PC-9 (cell line): ENCODE measurements around the gene PIK3CG. TPM values are rescaled to one million over a fixed set of nuclear protein-coding genes. Genes with fewer than 3 reads are reported as not detected.
"Not testable (repeated sequence)": the region's sequence is repeated elsewhere in the genome, so short reads cannot be mapped to it uniquely, and the experiment has no call there.

Experiments used
- BruUV-seq: library from RNA; stranded (reverse); fragments of 400-500 nt; replicated peaks from 2 replicates; lab custom pipeline; 2021; lab: Mats Ljungman, UMichigan
- CTCF ChIA-PET: fragments of 300-600 bp; sonication (Branson Sonifier 250); formaldehyde crosslinking; loops from one replicate; lab custom pipeline; 2022; ENCODE audit warnings: antibody characterized with exemption; lab: Charles Lee
- POLR2A ChIA-PET: fragments of 300-600 bp; sonication (Branson Sonifier 250); formaldehyde crosslinking; loops from one replicate; lab custom pipeline; 2022; ENCODE audit warnings: antibody characterized with exemption; ENCODE audit not compliant: unreplicated experiment; lab: Charles Lee
- DNase-seq, 2 experiments: peaks; one replicate each; pipeline versions ENCODE4 v3.0.0 to v3.0.0-alpha.2; 2015 to 2022; ENCODE audit warnings: mixed read lengths in 1 of 2
- H2AFZ ChIP-seq: fragments of 200-600 bp; sonication (generic); 2 replicates; pipeline ENCODE4 v1.8.1; 2017; ENCODE audit warnings: antibody characterized with exemption
- H3F3A ChIP-seq: fragments of 200-600 bp; sonication (generic); 2 replicates; pipeline ENCODE4 v1.8.1; 2017; ENCODE audit warnings: antibody characterized with exemption, mild to moderate bottlenecking, low read depth; ENCODE audit not compliant: insufficient read depth
- H3K27ac ChIP-seq: fragments of 200-600 bp; sonication (generic); 2 replicates; pipeline ENCODE4 v1.6.1; 2016; ENCODE audit warnings: mixed run types
- H3K27me3 ChIP-seq: fragments of 200-600 bp; sonication (generic); 2 replicates; pipeline ENCODE4 v1.6.1; 2016; ENCODE audit warnings: low read depth, mixed run types; ENCODE audit not compliant: insufficient read depth
- H3K36me3 ChIP-seq: fragments of 200-600 bp; sonication (generic); 2 replicates; pipeline ENCODE4 v1.6.1; 2016; ENCODE audit warnings: low read depth, mixed run types
- H3K4me1 ChIP-seq: fragments of 200-600 bp; sonication (generic); replicated peaks from 2 replicates; pipeline ENCODE4 v1.6.1; 2016; ENCODE audit warnings: mixed run types; ENCODE audit not compliant: insufficient read depth
- H3K4me2 ChIP-seq: fragments of 200-600 bp; sonication (generic); 2 replicates; pipeline ENCODE4 v1.6.1; 2017; ENCODE audit warnings: mixed run types
- H3K4me3 ChIP-seq: fragments of 200-600 bp; sonication (generic); 2 replicates; pipeline ENCODE4 v1.6.1; 2016; ENCODE audit warnings: mixed run types
- H3K79me2 ChIP-seq: fragments of 200-600 bp; sonication (generic); 2 replicates; pipeline ENCODE4 v1.6.1; 2017; ENCODE audit warnings: low read depth, mixed run types
- H3K9me2 ChIP-seq: fragments of 200-600 bp; sonication (generic); 2 replicates; pipeline ENCODE4 v1.8.1; 2017; ENCODE audit warnings: mild to moderate bottlenecking; ENCODE audit not compliant: insufficient read depth
- H3K9me3 ChIP-seq: fragments of 200-600 bp; sonication (generic); 2 replicates; pipeline ENCODE4 v1.8.1; 2016; ENCODE audit warnings: low read depth; ENCODE audit not compliant: insufficient read depth
- H4K20me1 ChIP-seq: fragments of 200-600 bp; sonication (generic); 2 replicates; pipeline ENCODE4 v1.8.1; 2017; ENCODE audit not compliant: insufficient read depth
- EZH2 ChIP-seq: fragments of 200-600 bp; sonication (generic); IDR thresholded peaks from 2 replicates; pipeline ENCODE4 v1.8.0; 2017; ENCODE audit warnings: antibody characterized with exemption, low read depth
- intact Hi-C: fragments of 100-400 bp; cut with micrococcal nuclease; formaldehyde crosslinking; loops from one replicate; pipeline ENCODE4 v1.10.0; 2022; ENCODE audit not compliant: unreplicated experiment
- total RNA-seq: library from RNA; stranded (reverse); gene quantifications from 2 replicates; pipeline ENCODE4 v1.2.3, GENCODE V29; 2021
- TF ChIP-seq, protein P1 (sequence below): fragments of 200-600 bp; sonication (generic); conservative IDR thresholded peaks from 2 replicates; pipeline ENCODE4 v1.6.1; 2017; ENCODE audit warnings: mixed run types, antibody characterized with exemption, mild to moderate bottlenecking, moderate library complexity

The PIK3CG gene
- total RNA-seq, 1 experiment from 2014 or later: not detected

DNA sequence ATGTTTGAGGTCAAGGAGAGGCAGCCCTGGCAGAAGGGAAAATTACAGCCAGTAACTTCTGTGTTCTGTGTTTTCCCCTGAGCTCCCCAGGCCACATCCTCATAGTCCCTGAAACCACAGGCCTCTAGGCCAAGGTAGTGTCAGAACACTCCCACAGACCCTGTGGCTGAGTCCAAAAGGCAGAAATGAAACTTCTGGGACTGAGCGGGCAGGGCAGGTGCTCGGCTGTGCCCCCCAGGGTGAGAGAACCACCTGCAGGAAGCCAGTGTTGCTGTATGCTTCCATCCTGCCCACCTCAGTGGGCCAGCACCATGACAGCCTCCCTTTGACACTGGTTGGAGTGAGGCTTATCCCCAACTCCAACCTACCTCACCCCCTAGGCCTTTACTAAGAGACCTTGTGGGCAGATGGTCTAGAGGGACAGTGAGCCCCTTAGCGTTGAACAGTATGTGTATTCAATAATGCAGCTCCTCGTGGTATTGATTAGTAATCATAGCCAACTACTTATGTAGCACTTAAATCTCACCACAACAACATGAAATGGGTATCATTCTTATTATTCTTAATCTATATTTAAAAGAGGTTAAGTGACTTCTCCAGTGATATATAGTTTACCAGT is 30.3 kb downstream of the PIK3CG start:
- BruUV-seq: no TSS peak
- H3K4me2 ChIP-seq: no peak overlapping the region
- H3K4me3 ChIP-seq: no peak overlapping the region
- peaks cover 5% of the 10 kb centered on the region for H3K4me1 ChIP-seq
- ChIA-PET CTCF (no interaction called here), POLR2A (no interaction called here)
- DNase-seq: no peak
- H3K27me3 ChIP-seq: no peaks in the 10 kb centered on the region
- H3K36me3 ChIP-seq: no peaks in the 10 kb centered on the region
- no peak overlapping the region for H3K27ac ChIP-seq
- no peaks in the 10 kb centered on the region for H3K9me3 ChIP-seq
- intact Hi-C loops: no loop called here
- H3K9me2 ChIP-seq: no peaks in the 10 kb centered on the region
- TF ChIP-seq, protein P1, sequence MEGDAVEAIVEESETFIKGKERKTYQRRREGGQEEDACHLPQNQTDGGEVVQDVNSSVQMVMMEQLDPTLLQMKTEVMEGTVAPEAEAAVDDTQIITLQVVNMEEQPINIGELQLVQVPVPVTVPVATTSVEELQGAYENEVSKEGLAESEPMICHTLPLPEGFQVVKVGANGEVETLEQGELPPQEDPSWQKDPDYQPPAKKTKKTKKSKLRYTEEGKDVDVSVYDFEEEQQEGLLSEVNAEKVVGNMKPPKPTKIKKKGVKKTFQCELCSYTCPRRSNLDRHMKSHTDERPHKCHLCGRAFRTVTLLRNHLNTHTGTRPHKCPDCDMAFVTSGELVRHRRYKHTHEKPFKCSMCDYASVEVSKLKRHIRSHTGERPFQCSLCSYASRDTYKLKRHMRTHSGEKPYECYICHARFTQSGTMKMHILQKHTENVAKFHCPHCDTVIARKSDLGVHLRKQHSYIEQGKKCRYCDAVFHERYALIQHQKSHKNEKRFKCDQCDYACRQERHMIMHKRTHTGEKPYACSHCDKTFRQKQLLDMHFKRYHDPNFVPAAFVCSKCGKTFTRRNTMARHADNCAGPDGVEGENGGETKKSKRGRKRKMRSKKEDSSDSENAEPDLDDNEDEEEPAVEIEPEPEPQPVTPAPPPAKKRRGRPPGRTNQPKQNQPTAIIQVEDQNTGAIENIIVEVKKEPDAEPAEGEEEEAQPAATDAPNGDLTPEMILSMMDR: no peak
- TF ChIP-seq EZH2: no peak
- no peak overlapping the region for H2AFZ ChIP-seq
- H3F3A ChIP-seq: no peaks in the 10 kb centered on the region
- H3K79me2 ChIP-seq: no peaks in the 10 kb centered on the region
- H4K20me1 ChIP-seq: no peaks in the 10 kb centered on the region

GRCh38 chr7:106896231-106896630 is 31.1 kb downstream of the PIK3CG start:
- H3F3A ChIP-seq: no peaks in the 10 kb centered on the region
- H2AFZ ChIP-seq: no peak overlapping the region
- no peaks in the 10 kb centered on the region for H3K36me3 ChIP-seq
- ChIA-PET POLR2A (no interaction called here), CTCF (no interaction called here)
- no peak overlapping the region for H3K4me2 ChIP-seq
- no peaks in the 10 kb centered on the region for H4K20me1 ChIP-seq
- intact Hi-C loops: no loop called here
- no peak overlapping the region for H3K4me3 ChIP-seq
- H3K27me3 ChIP-seq: no peaks in the 10 kb centered on the region
- TF ChIP-seq, protein P1: no peak
- TF ChIP-seq EZH2: no peak
- no peak overlapping the region for H3K27ac ChIP-seq
- no peaks in the 10 kb centered on the region for H3K9me3 ChIP-seq
- BruUV-seq: no TSS peak
- DNase-seq: no peak
- no peaks in the 10 kb centered on the region for H3K79me2 ChIP-seq
- H3K4me1 ChIP-seq: peaks cover 5% of the 10 kb centered on the region
- H3K9me2 ChIP-seq: no peaks in the 10 kb centered on the region

GRCh38 chr7:106897553-106897952 is 32.5 kb downstream of the PIK3CG start:
- BruUV-seq, H3K27me3 ChIP-seq, H3K4me1 ChIP-seq, DNase-seq, H3K9me3 ChIP-seq, H3K36me3 ChIP-seq, H3F3A ChIP-seq, CTCF ChIA-PET, H4K20me1 ChIP-seq, H3K79me2 ChIP-seq, H3K4me3 ChIP-seq, H3K4me2 ChIP-seq, H3K27ac ChIP-seq, intact Hi-C loops, H2AFZ ChIP-seq, POLR2A ChIA-PET, H3K9me2 ChIP-seq: not testable (repeated sequence)

GRCh38 chr7:106898967-106899366 is 33.9 kb downstream of the PIK3CG start:
- POLR2A ChIA-PET, H3K79me2 ChIP-seq, H3K4me3 ChIP-seq, CTCF ChIA-PET, H3F3A ChIP-seq, DNase-seq, H3K4me2 ChIP-seq, H3K4me1 ChIP-seq, H3K27me3 ChIP-seq, intact Hi-C loops, H2AFZ ChIP-seq, H3K36me3 ChIP-seq, H3K9me2 ChIP-seq, H4K20me1 ChIP-seq, H3K27ac ChIP-seq, H3K9me3 ChIP-seq, BruUV-seq: not testable (repeated sequence)
